ENCODE results near the gene RSAD2.

Gene RSAD2

DNA sequence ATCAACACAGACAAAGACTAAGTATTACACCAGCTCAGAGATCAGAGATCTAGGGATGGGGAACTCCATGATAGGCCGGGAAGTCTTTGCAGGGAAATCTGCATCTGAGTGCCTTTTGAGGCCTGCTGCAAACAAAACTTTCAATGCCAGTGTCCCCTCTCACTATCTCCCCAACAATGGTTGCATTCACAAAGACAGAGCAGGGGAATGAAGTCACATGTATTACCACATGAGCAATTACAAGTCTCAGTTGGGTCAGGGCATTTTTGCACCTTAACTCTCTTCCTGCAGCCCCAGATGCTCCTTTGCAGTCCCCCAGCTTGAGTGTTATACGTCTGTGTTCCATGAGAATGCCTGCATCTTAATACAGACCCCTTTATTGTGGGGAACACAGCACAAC lies 37.8 kb downstream of the RSAD2 start:
- H3K4me3 ChIP-seq (ENCODE audit: low read depth, low read length): no peak overlapping the region
- ChIA-PET POLR2A (no interaction called here), CTCF (interaction anchor here (1.0 to 2.8 kb wide), 8 partner anchors 9 to 133 kb away, joined by 3 to 35 read pairs (median 5); partner anchors contain the start of gene CMPK2)
- no peak overlapping the region for H3K27ac ChIP-seq (ENCODE audit: extremely low read depth, low read depth, low read length)
- TF ChIP-seq ZBTB17 (tag by site-specific recombination; IDR thresholded peaks at IDR 0.05): no peak
- TF ChIP-seq MEIS1 (CRISPR knock-in tag; IDR thresholded peaks at IDR 0.05; ENCODE audit: borderline replicate concordance): no peak
- no peak for TF ChIP-seq ZNF510 (tag by site-specific recombination; IDR thresholded peaks at IDR 0.05; ENCODE audit: insufficient replicate concordance)
- TF ChIP-seq, protein P1, sequence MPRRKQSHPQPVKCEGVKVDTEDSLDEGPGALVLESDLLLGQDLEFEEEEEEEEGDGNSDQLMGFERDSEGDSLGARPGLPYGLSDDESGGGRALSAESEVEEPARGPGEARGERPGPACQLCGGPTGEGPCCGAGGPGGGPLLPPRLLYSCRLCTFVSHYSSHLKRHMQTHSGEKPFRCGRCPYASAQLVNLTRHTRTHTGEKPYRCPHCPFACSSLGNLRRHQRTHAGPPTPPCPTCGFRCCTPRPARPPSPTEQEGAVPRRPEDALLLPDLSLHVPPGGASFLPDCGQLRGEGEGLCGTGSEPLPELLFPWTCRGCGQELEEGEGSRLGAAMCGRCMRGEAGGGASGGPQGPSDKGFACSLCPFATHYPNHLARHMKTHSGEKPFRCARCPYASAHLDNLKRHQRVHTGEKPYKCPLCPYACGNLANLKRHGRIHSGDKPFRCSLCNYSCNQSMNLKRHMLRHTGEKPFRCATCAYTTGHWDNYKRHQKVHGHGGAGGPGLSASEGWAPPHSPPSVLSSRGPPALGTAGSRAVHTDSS (tag by site-specific recombination; IDR thresholded peaks at IDR 0.05): no peak
- TF ChIP-seq ZNF624 (tag by site-specific recombination; IDR thresholded peaks at IDR 0.05): no peak
- no peaks in the 10 kb centered on the region for H3K36me3 ChIP-seq (ENCODE audit: control insufficient read depth in 2 of 2, insufficient read depth in 1 of 2, low read length in 2 of 2)
- H3K9me3 ChIP-seq (ENCODE audit: control insufficient read depth, insufficient read depth, low read depth, low read length): no peaks in the 10 kb centered on the region
- no peaks in the 10 kb centered on the region for H3K4me1 ChIP-seq (ENCODE audit: control insufficient read depth, insufficient read depth, low read length)

DNA sequence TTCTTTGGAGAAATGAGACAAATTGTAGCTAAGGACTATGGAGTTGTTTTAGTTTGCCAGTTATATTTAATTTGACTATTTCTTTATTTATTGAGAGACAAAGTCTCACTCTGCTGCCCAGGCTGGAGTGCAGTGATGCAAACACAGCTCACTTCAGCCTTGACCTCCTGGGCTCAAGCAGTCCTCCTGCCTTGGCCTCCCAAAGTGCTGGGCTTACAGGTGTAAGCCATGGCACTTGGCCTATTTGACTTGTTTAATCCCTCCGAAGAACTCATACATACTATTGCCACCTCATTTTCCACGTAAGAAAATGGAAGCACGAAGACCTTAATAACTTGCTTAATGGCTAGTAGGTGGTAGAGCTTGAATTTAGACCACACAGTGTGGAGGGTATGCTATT lies 38.6 kb downstream of the RSAD2 start:
- TF ChIP-seq ZNF621 (tag by site-specific recombination; IDR thresholded peaks at IDR 0.05): no peak
- no peak for TF ChIP-seq ZNF175 (tag by site-specific recombination; IDR thresholded peaks at IDR 0.05)
- TF ChIP-seq, protein P2, sequence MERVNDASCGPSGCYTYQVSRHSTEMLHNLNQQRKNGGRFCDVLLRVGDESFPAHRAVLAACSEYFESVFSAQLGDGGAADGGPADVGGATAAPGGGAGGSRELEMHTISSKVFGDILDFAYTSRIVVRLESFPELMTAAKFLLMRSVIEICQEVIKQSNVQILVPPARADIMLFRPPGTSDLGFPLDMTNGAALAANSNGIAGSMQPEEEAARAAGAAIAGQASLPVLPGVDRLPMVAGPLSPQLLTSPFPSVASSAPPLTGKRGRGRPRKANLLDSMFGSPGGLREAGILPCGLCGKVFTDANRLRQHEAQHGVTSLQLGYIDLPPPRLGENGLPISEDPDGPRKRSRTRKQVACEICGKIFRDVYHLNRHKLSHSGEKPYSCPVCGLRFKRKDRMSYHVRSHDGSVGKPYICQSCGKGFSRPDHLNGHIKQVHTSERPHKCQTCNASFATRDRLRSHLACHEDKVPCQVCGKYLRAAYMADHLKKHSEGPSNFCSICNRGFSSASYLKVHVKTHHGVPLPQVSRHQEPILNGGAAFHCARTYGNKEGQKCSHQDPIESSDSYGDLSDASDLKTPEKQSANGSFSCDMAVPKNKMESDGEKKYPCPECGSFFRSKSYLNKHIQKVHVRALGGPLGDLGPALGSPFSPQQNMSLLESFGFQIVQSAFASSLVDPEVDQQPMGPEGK (tag by site-specific recombination; IDR thresholded peaks at IDR 0.05): no peak
- TF ChIP-seq ZNF623 (tag by site-specific recombination; IDR thresholded peaks at IDR 0.05): no peak
- TF ChIP-seq, protein P3, sequence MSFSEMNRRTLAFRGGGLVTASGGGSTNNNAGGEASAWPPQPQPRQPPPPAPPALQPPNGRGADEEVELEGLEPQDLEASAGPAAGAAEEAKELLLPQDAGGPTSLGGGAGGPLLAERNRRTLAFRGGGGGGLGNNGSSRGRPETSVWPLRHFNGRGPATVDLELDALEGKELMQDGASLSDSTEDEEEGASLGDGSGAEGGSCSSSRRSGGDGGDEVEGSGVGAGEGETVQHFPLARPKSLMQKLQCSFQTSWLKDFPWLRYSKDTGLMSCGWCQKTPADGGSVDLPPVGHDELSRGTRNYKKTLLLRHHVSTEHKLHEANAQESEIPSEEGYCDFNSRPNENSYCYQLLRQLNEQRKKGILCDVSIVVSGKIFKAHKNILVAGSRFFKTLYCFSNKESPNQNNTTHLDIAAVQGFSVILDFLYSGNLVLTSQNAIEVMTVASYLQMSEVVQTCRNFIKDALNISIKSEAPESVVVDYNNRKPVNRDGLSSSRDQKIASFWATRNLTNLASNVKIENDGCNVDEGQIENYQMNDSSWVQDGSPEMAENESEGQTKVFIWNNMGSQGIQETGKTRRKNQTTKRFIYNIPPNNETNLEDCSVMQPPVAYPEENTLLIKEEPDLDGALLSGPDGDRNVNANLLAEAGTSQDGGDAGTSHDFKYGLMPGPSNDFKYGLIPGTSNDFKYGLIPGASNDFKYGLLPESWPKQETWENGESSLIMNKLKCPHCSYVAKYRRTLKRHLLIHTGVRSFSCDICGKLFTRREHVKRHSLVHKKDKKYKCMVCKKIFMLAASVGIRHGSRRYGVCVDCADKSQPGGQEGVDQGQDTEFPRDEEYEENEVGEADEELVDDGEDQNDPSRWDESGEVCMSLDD (tag by site-specific recombination; IDR thresholded peaks at IDR 0.05): no peak
- TF ChIP-seq HOXA7 (CRISPR knock-in tag; IDR thresholded peaks at IDR 0.05; ENCODE audit: borderline replicate concordance): no peak
- no peak for TF ChIP-seq ZNF514 (tag by site-specific recombination; IDR thresholded peaks at IDR 0.05)
- no peak for TF ChIP-seq ZNF48 (tag by site-specific recombination; IDR thresholded peaks at IDR 0.05)
- TF ChIP-seq ZNF350 (tag by site-specific recombination; IDR thresholded peaks at IDR 0.05): no peak
- no peak for TF ChIP-seq ZNF221 (tag by site-specific recombination; IDR thresholded peaks at IDR 0.05; ENCODE audit: borderline replicate concordance)
- no peak for TF ChIP-seq ZNF404 (tag by site-specific recombination; IDR thresholded peaks at IDR 0.05)
- no peak for TF ChIP-seq ZNF223 (tag by site-specific recombination; IDR thresholded peaks at IDR 0.05)
- no peak for TF ChIP-seq ZNF791 (tag by site-specific recombination; IDR thresholded peaks at IDR 0.05)
- no peak for TF ChIP-seq ZNF16 (tag by site-specific recombination; IDR thresholded peaks at IDR 0.05; ENCODE audit: low read depth)
- TF ChIP-seq, protein P4, sequence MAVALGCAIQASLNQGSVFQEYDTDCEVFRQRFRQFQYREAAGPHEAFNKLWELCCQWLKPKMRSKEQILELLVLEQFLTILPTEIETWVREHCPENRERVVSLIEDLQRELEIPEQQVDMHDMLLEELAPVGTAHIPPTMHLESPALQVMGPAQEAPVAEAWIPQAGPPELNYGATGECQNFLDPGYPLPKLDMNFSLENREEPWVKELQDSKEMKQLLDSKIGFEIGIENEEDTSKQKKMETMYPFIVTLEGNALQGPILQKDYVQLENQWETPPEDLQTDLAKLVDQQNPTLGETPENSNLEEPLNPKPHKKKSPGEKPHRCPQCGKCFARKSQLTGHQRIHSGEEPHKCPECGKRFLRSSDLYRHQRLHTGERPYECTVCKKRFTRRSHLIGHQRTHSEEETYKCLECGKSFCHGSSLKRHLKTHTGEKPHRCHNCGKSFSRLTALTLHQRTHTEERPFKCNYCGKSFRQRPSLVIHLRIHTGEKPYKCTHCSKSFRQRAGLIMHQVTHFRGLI (tag by site-specific recombination; IDR thresholded peaks at IDR 0.05): no peak
- no peak for TF ChIP-seq ZNF423 (tag by site-specific recombination; IDR thresholded peaks at IDR 0.05)
- TF ChIP-seq KLF9 (tag by site-specific recombination; IDR thresholded peaks at IDR 0.05; ENCODE audit: low read depth): no peak
- no peak for TF ChIP-seq TCF7L2 (IDR thresholded peaks at IDR 0.05; ENCODE audit: borderline replicate concordance, low read depth, low read length)
- TF ChIP-seq, protein P5, sequence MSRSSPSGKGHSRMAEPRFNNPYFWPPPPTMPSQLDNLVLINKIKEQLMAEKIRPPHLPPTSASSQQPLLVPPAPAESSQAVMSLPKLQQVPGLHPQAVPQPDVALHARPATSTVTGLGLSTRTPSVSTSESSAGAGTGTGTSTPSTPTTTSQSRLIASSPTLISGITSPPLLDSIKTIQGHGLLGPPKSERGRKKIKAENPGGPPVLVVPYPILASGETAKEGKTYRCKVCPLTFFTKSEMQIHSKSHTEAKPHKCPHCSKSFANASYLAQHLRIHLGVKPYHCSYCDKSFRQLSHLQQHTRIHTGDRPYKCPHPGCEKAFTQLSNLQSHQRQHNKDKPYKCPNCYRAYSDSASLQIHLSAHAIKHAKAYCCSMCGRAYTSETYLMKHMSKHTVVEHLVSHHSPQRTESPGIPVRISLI (tag by site-specific recombination; IDR thresholded peaks at IDR 0.05): no peak
- ChIA-PET POLR2A (no interaction called here), CTCF (interaction anchor here (0.6 to 2.8 kb wide), 21 partner anchors 9 to 1731 kb away, joined by 3 to 35 read pairs (median 3); partner anchors contain the start of gene CMPK2)
- no peak overlapping the region for H3K27ac ChIP-seq (ENCODE audit: extremely low read depth, low read depth, low read length)
- no peaks in the 10 kb centered on the region for H3K4me1 ChIP-seq (ENCODE audit: control insufficient read depth, insufficient read depth, low read length)
- H3K9me3 ChIP-seq (ENCODE audit: control insufficient read depth, insufficient read depth, low read depth, low read length): no peaks in the 10 kb centered on the region
- no peak overlapping the region for H3K4me3 ChIP-seq (ENCODE audit: low read depth, low read length)
- H3K36me3 ChIP-seq (ENCODE audit: control insufficient read depth in 2 of 2, insufficient read depth in 1 of 2, low read length in 2 of 2): no peaks in the 10 kb centered on the region
